GM06990 (cell line): ENCODE measurements around the gene EFEMP2.

Experiments used
- DNase-seq: peaks from one replicate; pipeline ENCODE4 v3.0.0-alpha.2; 2011; ENCODE audit not compliant: insufficient read length; ENCODE audit errors: extremely low read depth
- H3K27me3 ChIP-seq: replicated peaks from 2 replicates; pipeline ENCODE4 v1.6.0; 2011; ENCODE audit warnings: low read length; ENCODE audit not compliant: control insufficient read depth, insufficient read depth
- H3K36me3 ChIP-seq: 2 replicates; pipeline ENCODE4 v1.5.1; 2011; ENCODE audit warnings: low read length; ENCODE audit not compliant: control insufficient read depth, insufficient read depth
- H3K4me3 ChIP-seq: replicated peaks from 2 replicates; pipeline ENCODE4 v1.5.1; 2011; ENCODE audit warnings: low read depth, mild to moderate bottlenecking, control low read depth, low read length
- TF ChIP-seq, protein P1 (sequence below): IDR thresholded peaks from 2 replicates; pipeline ENCODE4 v1.5.1; 2011; ENCODE audit warnings: low read length, control low read depth, mild to moderate bottlenecking, inconsistent platforms; ENCODE audit not compliant: insufficient read depth, poor library complexity, severe bottlenecking

Gene EFEMP2

DNA sequence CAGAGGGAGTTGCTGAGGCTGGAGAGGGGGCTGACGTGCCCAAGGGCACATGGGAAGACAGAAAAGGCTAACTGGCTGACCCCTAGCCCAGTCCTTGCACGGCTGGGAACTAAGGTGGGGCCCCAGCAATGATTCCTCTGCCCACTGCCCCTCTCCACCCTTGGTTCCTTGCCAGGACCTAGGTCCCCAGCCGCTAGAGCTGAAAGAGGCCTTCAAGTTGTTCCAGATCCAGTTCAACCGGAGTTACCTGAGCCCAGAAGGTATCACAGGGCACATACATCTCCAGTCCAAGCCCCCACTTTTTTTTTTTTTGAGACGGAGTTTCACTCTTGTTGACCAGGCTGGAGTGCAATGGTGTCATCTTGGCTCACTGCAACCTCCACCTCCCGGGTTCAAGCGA lies 7.4 kb upstream of the EFEMP2 start:
- no peak for DNase-seq
- TF ChIP-seq, protein P1, sequence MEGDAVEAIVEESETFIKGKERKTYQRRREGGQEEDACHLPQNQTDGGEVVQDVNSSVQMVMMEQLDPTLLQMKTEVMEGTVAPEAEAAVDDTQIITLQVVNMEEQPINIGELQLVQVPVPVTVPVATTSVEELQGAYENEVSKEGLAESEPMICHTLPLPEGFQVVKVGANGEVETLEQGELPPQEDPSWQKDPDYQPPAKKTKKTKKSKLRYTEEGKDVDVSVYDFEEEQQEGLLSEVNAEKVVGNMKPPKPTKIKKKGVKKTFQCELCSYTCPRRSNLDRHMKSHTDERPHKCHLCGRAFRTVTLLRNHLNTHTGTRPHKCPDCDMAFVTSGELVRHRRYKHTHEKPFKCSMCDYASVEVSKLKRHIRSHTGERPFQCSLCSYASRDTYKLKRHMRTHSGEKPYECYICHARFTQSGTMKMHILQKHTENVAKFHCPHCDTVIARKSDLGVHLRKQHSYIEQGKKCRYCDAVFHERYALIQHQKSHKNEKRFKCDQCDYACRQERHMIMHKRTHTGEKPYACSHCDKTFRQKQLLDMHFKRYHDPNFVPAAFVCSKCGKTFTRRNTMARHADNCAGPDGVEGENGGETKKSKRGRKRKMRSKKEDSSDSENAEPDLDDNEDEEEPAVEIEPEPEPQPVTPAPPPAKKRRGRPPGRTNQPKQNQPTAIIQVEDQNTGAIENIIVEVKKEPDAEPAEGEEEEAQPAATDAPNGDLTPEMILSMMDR = no peak

DNA sequence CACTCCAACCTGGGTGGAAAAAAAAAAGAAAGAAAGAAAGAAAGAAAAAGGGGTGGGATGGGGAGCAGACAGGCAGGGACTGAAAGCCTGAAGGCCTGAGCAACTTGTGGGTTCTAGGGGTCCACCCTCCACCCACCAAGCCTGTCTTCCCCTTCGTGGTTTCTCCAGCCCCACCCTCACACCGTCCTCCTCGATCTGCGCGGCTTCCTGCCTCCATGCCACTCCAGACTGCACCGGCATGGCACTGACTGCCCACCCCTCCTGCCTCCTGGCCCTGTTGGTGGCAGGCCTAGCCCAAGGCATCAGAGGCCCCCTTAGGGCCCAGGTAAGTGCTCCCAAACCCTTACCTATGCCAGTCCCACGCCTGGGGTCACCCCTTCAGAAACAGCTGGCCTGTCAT lies 7.0 kb upstream of the EFEMP2 start, which contains the start of gene CTSW:
Gene CTSW (plus strand): TSS at position 221 of the 400 bp plus-strand sequence. CDS start 18 bp downstream, at position 239.
- TF ChIP-seq, protein P1 = no peak
- H3K27me3 ChIP-seq = no peaks in the 10 kb centered on the region
- H3K36me3 ChIP-seq = peaks cover 18% of the 10 kb centered on the region
- H3K4me3 ChIP-seq = no peak within 1 kb of the TSS
- DNase-seq = no peak

More for the DNA sequence above, 7.4 kb upstream of the EFEMP2 start:
- Histone ChIP-seq H3K36me3 (peaks cover 21% of the 10 kb centered on the region), H3K27me3 (no peaks in the 10 kb centered on the region), H3K4me3 (no peak overlapping the region)

DNA sequence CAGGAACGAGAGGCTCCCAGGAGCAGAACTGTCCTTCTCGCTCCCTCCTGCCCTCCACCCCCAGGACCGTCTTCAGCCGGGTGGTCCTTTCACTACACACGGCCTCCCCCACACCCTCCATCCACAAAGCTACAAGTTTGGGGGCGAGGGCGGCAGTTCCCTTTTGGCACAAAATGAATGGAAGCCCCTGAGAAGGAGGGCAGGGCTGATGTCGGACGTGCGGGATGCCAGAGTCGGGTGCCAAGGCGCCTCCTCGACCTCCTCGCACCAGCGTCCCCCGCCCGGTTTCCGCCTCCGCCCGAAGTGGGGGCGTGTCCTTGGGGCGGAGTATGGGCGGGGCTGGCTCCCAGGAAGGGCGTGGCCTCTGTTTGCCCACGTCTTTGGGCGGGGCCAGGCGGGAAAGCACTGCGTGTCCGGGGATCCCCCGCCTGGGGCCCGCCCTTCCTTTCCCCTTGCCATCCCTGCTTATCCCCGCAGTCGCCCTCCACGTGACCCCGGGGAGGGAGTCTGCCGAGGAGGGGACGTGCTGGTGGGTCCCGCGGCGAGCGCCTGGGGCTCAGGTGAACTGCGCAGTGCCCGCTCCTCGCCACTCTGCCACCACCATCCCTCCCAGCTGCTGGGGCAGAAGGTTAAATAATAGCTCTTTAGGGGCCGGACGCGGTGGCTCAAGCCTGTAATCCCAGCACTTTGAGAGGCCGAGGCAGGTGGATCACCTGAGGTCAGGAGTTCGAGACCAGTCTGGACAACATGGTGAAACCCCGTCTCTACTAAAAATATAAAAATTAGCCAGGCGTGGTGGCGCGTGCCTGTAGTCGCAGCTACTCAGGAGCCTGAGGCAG lies 937 bp upstream of the EFEMP2 start:
- Histone ChIP-seq H3K4me3 (peak overlapping the region; percentile 64), H3K27me3 (no peaks in the 10 kb centered on the region), H3K36me3 (no peaks in the 10 kb centered on the region)
- TF ChIP-seq, protein P1 = no peak
- peak; percentile 92 for DNase-seq

DNA sequence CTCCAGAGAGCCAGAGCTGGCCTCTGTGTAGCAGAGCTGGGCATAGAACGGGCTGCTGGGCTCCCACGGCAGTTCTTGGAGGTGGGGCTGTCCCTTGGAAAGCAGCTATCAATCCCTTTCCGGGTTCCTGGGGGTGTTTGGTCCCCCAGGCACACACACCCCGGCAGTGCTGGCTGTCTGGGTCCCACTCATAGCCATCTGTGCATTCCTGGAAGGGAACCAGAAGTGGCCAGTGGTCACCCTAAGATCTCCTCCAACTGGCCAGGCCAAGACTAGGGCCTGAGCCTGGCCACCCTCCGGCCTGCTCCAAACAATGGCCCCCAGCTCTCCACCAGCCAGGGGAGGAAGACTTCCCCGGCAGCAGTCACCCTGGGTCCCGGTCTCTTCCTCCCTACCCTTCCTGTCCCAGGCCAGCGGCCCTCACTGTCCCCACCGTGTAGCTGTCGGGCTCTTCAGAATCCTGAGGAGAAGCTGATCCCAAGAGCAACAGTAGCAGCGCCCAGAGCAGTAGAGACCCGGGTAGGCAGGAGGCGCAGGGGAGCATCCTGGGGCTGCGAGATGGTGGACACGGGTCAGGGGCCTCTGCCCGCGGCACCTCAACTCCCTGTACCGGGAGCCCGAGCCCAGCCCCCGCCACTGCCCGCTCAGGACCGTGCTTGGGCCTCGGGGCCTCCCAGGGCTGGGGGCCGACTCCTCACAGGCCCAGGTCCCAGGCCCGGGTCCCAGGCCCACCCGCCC lies 620 bp downstream of the EFEMP2 start:
- TF ChIP-seq, protein P1 = no peak
- no peak overlapping the region for H3K4me3 ChIP-seq
- DNase-seq = no peak

DNA sequence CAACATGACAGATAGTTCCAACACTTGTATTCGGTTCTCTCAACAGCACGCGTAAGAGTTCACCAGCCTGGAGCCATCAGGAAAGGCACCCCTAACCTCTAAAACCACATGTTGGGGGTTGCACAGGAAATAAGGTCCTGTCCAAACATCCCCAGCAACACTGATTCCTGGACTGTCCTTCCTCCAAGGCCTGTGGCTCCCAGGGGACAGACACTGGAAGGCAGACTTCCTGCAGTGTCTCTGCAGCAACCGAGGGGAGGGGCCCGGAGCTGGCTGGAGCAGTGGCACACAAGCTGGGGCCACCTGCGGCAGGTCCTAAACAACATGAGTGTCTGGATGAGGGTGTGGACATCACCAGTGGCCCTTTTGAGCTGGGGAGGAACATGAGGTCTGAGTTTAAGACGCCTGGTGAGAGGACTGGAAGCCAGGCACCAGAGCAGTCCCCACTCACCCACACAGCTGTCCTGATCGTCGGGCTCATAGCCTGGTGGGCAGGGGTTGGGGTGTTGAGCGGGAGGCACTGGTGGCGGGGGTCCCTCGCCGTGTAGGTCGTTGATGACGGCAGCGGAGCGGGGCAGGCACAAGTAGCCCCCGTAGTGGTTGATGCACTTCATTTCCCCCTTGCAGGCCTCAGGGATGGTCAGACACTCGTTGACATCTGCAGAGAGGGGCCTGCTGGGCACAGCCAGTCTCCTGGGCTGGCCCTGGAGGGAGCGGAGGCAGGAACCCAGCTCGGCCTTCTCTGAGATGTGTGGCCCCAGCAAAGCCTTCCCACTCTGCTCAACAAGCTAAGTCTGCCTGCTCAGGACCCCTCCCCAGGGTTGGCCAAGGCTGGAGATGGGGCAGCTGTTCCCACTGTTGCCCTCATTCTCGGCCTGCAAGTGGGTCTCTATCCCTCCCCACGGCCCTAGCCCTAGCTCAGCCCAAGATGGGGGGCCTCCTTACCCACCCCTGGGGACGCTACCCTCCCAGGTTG lies 1.6 kb downstream of the EFEMP2 start:
- TF ChIP-seq, protein P1 = no peak
- no peaks in the 10 kb centered on the region for H3K27me3 ChIP-seq
- no peak for DNase-seq
- peaks cover 8% of the 10 kb centered on the region for H3K36me3 ChIP-seq
- no peak overlapping the region for H3K4me3 ChIP-seq

More for the DNA sequence above, 620 bp downstream of the EFEMP2 start:
- H3K27me3 ChIP-seq = no peaks in the 10 kb centered on the region
- H3K36me3 ChIP-seq = peaks cover 2% of the 10 kb centered on the region
